H1 (cell line): Measurements from ENCODE around the gene PRXL2B. TPM values are rescaled to one million over a fixed set of nuclear protein-coding genes. Genes with fewer than 3 reads are reported as not detected.

ENCODE experiments used
- BRCA1 ChIP-seq: IDR thresholded peaks from 2 replicates; pipeline ENCODE4 v1.6.1; 2012; ENCODE audit warnings: low read depth, low read length, improper control_type of control experiment
- CHD2 ChIP-seq: IDR thresholded peaks from 2 replicates; pipeline ENCODE4 v1.6.1; 2012; ENCODE audit warnings: low read length, improper control_type of control experiment
- EGR1 ChIP-seq: IDR thresholded peaks from 2 replicates; pipeline ENCODE4 v1.6.1; 2011; ENCODE audit warnings: low read depth, low read length, borderline replicate concordance
- HDAC6 ChIP-seq: IDR thresholded peaks from one replicate; pipeline ENCODE4 v1.7.1; 2012; ENCODE audit warnings: low read depth, mild to moderate bottlenecking, inconsistent platforms, low read length, moderate library complexity
- RNF2 ChIP-seq: fragments of 200-900, 300-1000 bp; sonication (generic); IDR thresholded peaks from 2 replicates; pipeline ENCODE4 v1.7.1; 2016; ENCODE audit warnings: borderline replicate concordance, low read depth, mild to moderate bottlenecking, antibody characterized with exemption, low read length; ENCODE audit not compliant: poor library complexity, severe bottlenecking; ENCODE audit errors: missing control alignments
- SAP30 ChIP-seq: fragments of 300-600 bp; sonication (generic); IDR thresholded peaks from 2 replicates; pipeline ENCODE4 v1.7.1; 2012; ENCODE audit warnings: low read length, moderate library complexity, mild to moderate bottlenecking, inconsistent platforms; ENCODE audit not compliant: insufficient read depth, insufficient replicate concordance
- TCF12 ChIP-seq: IDR thresholded peaks from 2 replicates; pipeline ENCODE4 v1.6.1; 2011; ENCODE audit warnings: low read depth, mild to moderate bottlenecking, low read length
- ZNF274 ChIP-seq: IDR thresholded peaks from 2 replicates; pipeline ENCODE4 v1.7.0; 2012; ENCODE audit warnings: low read length, borderline replicate concordance; ENCODE audit errors: extremely low read depth
- polyA plus RNA-seq, 7 experiments: library from polyadenylated mRNA; depleted of rRNA in 3 of 7; stranded (reverse) in 5 of 7; unstranded in 2 of 7; fragments of >200 nt in 5 of 7; fragments of 200-250 nt in 2 of 7; gene quantifications; 1 replicate in 5 of 7; 2 replicates in 1 of 7; 4 replicates in 1 of 7; pipeline versions ENCODE4 v1.2.1 to v1.2.3, GENCODE V29; 2011 to 2013; ENCODE audit warnings: missing spikeins in 2 of 7, mixed read lengths in 2 of 7
- total RNA-seq: library from RNA; stranded (reverse); fragmentation: NEBNext Ultra II Directional; extraction: Animal tissue kit (Norgen Biotek cat#: 25700); gene quantifications from 2 replicates; pipeline ENCODE4 v1.2.1, GENCODE V29; 2021
- TF ChIP-seq, protein P1 (sequence below): fragments of 300-600 bp; sonication (generic); IDR thresholded peaks from 2 replicates; pipeline ENCODE4 v1.7.1; 2012; ENCODE audit warnings: low read length, moderate library complexity, mild to moderate bottlenecking, inconsistent platforms; ENCODE audit not compliant: insufficient replicate concordance
- TF ChIP-seq, protein P2 (sequence below): IDR thresholded peaks from 2 replicates; pipeline ENCODE4 v1.6.1; 2011; ENCODE audit warnings: low read length, improper control_type of control experiment

The PRXL2B gene
- total and polyA plus RNA-seq, 2 of the 8 experiments (the other 6 are each of a cell fraction or from before 2014, with no cell fraction given), result 35.3 to 46.0 TPM

DNA sequence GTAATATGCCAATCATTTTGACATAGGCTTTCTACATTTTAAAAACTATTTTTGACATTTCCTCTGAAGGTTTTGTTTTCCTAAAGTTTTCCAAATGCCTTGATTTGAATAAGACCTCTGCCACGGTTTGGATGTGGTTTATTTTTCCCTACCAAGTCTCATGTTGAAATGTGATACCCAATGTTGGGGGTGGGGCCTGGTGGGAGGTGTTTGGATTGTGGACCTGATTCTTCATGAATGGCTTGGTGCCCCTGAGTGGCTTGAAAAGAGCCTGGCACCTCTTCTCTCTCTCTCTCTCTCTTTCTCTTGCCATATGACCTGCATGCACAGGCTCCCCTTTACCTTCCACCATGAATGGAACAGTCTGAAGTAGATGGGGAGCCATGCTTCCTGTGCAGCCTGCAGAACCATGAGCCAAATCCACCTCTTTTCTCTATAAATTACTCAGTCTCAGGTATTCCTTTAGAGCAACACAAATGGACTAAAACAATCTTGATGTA lies 31.4 kb downstream of the PRXL2B start (continued):
- TF ChIP-seq, protein P1, sequence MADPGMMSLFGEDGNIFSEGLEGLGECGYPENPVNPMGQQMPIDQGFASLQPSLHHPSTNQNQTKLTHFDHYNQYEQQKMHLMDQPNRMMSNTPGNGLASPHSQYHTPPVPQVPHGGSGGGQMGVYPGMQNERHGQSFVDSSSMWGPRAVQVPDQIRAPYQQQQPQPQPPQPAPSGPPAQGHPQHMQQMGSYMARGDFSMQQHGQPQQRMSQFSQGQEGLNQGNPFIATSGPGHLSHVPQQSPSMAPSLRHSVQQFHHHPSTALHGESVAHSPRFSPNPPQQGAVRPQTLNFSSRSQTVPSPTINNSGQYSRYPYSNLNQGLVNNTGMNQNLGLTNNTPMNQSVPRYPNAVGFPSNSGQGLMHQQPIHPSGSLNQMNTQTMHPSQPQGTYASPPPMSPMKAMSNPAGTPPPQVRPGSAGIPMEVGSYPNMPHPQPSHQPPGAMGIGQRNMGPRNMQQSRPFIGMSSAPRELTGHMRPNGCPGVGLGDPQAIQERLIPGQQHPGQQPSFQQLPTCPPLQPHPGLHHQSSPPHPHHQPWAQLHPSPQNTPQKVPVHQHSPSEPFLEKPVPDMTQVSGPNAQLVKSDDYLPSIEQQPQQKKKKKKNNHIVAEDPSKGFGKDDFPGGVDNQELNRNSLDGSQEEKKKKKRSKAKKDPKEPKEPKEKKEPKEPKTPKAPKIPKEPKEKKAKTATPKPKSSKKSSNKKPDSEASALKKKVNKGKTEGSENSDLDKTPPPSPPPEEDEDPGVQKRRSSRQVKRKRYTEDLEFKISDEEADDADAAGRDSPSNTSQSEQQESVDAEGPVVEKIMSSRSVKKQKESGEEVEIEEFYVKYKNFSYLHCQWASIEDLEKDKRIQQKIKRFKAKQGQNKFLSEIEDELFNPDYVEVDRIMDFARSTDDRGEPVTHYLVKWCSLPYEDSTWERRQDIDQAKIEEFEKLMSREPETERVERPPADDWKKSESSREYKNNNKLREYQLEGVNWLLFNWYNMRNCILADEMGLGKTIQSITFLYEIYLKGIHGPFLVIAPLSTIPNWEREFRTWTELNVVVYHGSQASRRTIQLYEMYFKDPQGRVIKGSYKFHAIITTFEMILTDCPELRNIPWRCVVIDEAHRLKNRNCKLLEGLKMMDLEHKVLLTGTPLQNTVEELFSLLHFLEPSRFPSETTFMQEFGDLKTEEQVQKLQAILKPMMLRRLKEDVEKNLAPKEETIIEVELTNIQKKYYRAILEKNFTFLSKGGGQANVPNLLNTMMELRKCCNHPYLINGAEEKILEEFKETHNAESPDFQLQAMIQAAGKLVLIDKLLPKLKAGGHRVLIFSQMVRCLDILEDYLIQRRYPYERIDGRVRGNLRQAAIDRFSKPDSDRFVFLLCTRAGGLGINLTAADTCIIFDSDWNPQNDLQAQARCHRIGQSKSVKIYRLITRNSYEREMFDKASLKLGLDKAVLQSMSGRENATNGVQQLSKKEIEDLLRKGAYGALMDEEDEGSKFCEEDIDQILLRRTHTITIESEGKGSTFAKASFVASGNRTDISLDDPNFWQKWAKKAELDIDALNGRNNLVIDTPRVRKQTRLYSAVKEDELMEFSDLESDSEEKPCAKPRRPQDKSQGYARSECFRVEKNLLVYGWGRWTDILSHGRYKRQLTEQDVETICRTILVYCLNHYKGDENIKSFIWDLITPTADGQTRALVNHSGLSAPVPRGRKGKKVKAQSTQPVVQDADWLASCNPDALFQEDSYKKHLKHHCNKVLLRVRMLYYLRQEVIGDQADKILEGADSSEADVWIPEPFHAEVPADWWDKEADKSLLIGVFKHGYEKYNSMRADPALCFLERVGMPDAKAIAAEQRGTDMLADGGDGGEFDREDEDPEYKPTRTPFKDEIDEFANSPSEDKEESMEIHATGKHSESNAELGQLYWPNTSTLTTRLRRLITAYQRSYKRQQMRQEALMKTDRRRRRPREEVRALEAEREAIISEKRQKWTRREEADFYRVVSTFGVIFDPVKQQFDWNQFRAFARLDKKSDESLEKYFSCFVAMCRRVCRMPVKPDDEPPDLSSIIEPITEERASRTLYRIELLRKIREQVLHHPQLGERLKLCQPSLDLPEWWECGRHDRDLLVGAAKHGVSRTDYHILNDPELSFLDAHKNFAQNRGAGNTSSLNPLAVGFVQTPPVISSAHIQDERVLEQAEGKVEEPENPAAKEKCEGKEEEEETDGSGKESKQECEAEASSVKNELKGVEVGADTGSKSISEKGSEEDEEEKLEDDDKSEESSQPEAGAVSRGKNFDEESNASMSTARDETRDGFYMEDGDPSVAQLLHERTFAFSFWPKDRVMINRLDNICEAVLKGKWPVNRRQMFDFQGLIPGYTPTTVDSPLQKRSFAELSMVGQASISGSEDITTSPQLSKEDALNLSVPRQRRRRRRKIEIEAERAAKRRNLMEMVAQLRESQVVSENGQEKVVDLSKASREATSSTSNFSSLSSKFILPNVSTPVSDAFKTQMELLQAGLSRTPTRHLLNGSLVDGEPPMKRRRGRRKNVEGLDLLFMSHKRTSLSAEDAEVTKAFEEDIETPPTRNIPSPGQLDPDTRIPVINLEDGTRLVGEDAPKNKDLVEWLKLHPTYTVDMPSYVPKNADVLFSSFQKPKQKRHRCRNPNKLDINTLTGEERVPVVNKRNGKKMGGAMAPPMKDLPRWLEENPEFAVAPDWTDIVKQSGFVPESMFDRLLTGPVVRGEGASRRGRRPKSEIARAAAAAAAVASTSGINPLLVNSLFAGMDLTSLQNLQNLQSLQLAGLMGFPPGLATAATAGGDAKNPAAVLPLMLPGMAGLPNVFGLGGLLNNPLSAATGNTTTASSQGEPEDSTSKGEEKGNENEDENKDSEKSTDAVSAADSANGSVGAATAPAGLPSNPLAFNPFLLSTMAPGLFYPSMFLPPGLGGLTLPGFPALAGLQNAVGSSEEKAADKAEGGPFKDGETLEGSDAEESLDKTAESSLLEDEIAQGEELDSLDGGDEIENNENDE, result no peak
- TF ChIP-seq RNF2, result no peak
- TF ChIP-seq, protein P2, sequence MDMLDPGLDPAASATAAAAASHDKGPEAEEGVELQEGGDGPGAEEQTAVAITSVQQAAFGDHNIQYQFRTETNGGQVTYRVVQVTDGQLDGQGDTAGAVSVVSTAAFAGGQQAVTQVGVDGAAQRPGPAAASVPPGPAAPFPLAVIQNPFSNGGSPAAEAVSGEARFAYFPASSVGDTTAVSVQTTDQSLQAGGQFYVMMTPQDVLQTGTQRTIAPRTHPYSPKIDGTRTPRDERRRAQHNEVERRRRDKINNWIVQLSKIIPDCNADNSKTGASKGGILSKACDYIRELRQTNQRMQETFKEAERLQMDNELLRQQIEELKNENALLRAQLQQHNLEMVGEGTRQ, result no peak
- TF ChIP-seq BRCA1, result no peak
- TF ChIP-seq ZNF274, result no peak
- no peak for TF ChIP-seq EGR1
- TF ChIP-seq HDAC6, result no peak
- TF ChIP-seq TCF12, result no peak
- no peak for TF ChIP-seq SAP30
- no peak for TF ChIP-seq CHD2
